WTC11 (cell line): ENCODE results near the gene USP15.

Experiments
- CREM ChIP-seq: sonication (generic); formaldehyde crosslinking; IDR thresholded peaks from 2 replicates; pipeline ENCODE4 v1.8.1; 2022; ENCODE audit warnings: mild to moderate bottlenecking, missing genetic modification reagents, moderate library complexity
- NFE2L1 ChIP-seq: sonication (generic); formaldehyde crosslinking; IDR thresholded peaks from 2 replicates; pipeline ENCODE4 v1.8.1; 2023; ENCODE audit warnings: missing genetic modification reagents
- TEAD4 ChIP-seq: sonication (generic); formaldehyde crosslinking; IDR thresholded peaks from 2 replicates; pipeline ENCODE4 v1.8.0; 2022; ENCODE audit warnings: mild to moderate bottlenecking, missing genetic modification reagents
- ZBTB21 ChIP-seq: sonication (generic); formaldehyde crosslinking; IDR thresholded peaks from 2 replicates; pipeline ENCODE4 v1.8.1; 2023; ENCODE audit warnings: mild to moderate bottlenecking, missing genetic modification reagents, borderline replicate concordance
- ZNF232 ChIP-seq: sonication (generic); formaldehyde crosslinking; IDR thresholded peaks from 2 replicates; pipeline ENCODE4 v1.8.0; 2022; ENCODE audit warnings: mild to moderate bottlenecking, missing genetic modification reagents
- TF ChIP-seq, protein P1 (sequence below): sonication (generic); formaldehyde crosslinking; IDR thresholded peaks from 2 replicates; pipeline ENCODE4 v1.8.1; 2023; ENCODE audit warnings: mild to moderate bottlenecking, missing genetic modification reagents
- TF ChIP-seq, protein P2 (sequence below): fragments of 200-600 bp; IDR thresholded peaks from 2 replicates; pipeline ENCODE4 v1.8.0; 2022; ENCODE audit warnings: antibody characterized with exemption

DNA sequence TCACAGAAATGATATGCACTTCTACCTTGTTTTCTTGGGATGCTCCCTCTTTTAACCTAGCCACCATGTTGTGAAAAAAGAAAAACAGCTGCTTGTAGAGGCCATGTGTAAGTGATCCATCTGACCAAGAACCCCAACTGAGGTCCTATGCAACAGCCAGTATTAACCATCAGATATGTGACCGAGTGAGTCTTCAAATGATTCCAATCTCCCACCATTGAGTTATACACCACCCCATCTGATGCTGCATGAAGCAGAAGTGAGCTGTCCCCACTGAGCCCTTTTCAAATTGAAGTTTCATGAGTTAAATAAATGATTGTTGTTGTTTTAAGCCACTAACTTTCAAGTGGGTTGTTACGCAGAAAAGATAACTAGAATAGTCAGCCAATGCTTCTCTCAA lies 20.6 kb upstream of the USP15 start:
- TF ChIP-seq, protein P1, sequence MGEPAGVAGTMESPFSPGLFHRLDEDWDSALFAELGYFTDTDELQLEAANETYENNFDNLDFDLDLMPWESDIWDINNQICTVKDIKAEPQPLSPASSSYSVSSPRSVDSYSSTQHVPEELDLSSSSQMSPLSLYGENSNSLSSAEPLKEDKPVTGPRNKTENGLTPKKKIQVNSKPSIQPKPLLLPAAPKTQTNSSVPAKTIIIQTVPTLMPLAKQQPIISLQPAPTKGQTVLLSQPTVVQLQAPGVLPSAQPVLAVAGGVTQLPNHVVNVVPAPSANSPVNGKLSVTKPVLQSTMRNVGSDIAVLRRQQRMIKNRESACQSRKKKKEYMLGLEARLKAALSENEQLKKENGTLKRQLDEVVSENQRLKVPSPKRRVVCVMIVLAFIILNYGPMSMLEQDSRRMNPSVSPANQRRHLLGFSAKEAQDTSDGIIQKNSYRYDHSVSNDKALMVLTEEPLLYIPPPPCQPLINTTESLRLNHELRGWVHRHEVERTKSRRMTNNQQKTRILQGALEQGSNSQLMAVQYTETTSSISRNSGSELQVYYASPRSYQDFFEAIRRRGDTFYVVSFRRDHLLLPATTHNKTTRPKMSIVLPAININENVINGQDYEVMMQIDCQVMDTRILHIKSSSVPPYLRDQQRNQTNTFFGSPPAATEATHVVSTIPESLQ (CRISPR knock-in tag), result no peak
- TF ChIP-seq, protein P2, sequence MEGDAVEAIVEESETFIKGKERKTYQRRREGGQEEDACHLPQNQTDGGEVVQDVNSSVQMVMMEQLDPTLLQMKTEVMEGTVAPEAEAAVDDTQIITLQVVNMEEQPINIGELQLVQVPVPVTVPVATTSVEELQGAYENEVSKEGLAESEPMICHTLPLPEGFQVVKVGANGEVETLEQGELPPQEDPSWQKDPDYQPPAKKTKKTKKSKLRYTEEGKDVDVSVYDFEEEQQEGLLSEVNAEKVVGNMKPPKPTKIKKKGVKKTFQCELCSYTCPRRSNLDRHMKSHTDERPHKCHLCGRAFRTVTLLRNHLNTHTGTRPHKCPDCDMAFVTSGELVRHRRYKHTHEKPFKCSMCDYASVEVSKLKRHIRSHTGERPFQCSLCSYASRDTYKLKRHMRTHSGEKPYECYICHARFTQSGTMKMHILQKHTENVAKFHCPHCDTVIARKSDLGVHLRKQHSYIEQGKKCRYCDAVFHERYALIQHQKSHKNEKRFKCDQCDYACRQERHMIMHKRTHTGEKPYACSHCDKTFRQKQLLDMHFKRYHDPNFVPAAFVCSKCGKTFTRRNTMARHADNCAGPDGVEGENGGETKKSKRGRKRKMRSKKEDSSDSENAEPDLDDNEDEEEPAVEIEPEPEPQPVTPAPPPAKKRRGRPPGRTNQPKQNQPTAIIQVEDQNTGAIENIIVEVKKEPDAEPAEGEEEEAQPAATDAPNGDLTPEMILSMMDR, result no peak
- TF ChIP-seq TEAD4 (CRISPR knock-in tag) (no peak), CREM (CRISPR knock-in tag) (no peak), ZBTB21 (CRISPR knock-in tag) (no peak), ZNF232 (no peak), NFE2L1 (no peak)
